ENCODE measurements around the gene TATDN3.
A peak's percentile ranks its signal among the peaks of the same experiment; 100 is the strongest.
"Not testable (repeated sequence)": the region's sequence is repeated elsewhere in the genome, so short reads cannot be mapped to it uniquely, and the experiment has no call there.

Gene TATDN3

GRCh38 chr1:212833211-212834207 lies 41.8 kb downstream of the TATDN3 start:
- DNase-seq, result not testable (repeated sequence)

DNA sequence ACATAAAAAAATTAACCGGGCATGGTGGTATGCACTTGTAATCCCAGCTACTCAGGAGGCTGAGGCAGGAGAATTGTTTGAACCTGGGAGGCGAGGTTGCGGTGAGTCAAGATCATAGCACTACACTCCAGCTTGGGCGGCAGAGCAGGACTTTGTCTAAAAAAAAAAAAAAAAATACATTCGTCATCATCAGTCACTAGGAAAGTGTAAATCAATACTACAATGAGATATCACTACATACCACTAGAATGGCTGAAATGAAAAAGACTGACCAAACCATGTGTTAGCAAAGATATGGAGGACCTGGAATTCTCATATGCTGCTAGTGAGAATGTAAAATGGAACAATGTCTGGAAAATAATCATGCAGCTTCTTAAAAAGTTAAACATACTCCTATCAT lies 46.5 kb downstream of the TATDN3 start:
- DNase-seq, result no peak

DNA sequence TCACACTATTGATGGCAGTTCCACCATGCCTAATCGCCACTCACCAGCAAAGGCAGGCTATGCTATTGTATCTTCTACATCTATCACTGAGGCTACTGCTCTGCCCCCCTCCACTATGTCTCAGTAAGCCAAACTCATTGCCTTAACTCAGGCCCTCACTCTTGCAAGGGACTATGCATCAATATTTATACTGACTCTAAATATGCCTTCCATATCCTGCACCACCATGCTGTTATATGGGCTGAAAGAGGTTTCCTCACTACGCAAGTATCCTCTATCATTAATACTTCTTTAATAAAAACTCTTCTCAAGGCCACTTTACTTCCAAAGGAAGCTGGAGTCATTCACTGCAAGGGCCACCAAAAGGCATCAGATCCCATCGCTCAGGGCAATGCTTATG lies 52.8 kb downstream of the TATDN3 start:
- DNase-seq, result not testable (repeated sequence)

DNA sequence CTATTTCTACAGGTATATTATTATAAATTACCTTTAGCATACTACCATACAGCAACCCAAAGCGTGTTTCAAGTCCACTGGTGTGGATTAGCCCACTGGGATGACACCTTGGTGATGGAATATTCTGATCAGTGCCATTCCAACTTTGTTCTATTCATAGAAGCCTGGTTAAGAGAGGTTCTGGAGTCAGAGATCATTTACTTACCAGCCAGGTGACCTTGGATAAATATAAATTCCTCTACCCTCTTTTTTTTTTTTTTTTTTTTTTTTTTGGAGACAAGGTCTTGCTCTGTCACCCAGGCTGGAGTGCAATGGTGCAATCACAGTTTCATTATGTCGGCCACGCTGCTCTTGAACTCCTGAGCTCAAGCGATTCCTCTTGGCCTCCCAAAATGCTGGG lies 55.9 kb downstream of the TATDN3 start, which contains the start of gene SPATA45:
TSS of gene SPATA45 (minus strand) at position 101 of the 400 bp plus-strand sequence. CDS start 11,500 bp downstream, outside the sequence.
- no peak for DNase-seq

DNA sequence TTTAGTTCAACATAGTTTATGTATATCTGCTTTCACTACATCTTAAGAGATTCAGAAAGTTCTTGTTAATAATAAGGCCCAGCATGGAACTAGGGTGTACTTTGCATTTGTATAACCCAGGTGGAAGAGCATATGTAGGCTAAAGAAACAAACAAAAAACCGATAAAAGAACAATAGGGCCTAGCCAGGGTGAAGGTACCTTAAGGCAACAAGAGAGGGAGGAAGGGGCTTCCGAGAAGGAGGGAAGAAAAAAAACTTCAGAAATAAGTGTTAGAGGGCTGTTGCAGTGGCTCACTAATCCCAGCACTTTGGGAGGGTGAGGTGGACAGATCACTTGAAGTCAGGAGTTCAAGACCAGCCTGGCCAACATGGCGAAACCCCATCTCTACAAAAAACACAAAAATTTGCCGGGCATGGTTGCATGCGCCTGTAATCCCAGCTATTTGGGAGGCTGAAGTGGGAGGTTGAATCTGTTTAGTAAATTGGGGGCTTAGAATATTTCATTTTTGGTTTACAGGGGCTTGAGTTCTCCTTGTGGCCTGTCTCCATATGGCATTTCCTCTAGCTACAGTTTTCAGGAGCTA lies 60.5 kb downstream of the TATDN3 start:
- DNase-seq, result no peak

DNA sequence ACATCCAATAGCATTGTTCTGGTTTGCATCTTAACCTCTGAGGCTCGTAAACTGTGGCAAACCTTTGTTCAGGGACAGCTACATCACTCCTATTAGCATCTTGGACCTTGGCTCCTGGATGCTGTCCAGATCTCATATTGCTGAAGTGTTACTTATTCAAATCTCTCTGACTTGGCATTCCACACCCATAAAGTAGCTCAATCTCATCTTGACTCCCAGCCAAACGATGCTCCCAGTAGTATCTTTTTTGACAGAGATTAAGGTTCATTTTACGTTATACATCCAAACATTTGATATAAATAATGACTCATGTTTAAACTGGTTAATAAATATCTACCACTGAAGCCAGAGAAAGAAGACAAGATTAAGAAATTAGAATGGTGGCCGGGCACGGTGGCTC lies 62.0 kb downstream of the TATDN3 start:
- no peak for DNase-seq

- no peak for DNase-seq
Observed at GRCh38 chr1:212856755-212857154, 65.1 kb downstream of the TATDN3 start.

GRCh38 chr1:212857992-212858460 lies 66.3 kb downstream of the TATDN3 start, which contains the start of gene FLVCR1:
Gene FLVCR1, plus strand, starts transcription at chr1:212858275. Its CDS starts 178 bp downstream, at chr1:212858453.
- DNase-seq, result peak; percentile 98

GRCh38 chr1:212858461-212859265 lies 67.0 kb downstream of the TATDN3 start:
- peak; percentile 77 for DNase-seq

- peak; percentile 37 for DNase-seq
Observed at GRCh38 chr1:212860713-212861581, 69.3 kb downstream of the TATDN3 start.

DNA sequence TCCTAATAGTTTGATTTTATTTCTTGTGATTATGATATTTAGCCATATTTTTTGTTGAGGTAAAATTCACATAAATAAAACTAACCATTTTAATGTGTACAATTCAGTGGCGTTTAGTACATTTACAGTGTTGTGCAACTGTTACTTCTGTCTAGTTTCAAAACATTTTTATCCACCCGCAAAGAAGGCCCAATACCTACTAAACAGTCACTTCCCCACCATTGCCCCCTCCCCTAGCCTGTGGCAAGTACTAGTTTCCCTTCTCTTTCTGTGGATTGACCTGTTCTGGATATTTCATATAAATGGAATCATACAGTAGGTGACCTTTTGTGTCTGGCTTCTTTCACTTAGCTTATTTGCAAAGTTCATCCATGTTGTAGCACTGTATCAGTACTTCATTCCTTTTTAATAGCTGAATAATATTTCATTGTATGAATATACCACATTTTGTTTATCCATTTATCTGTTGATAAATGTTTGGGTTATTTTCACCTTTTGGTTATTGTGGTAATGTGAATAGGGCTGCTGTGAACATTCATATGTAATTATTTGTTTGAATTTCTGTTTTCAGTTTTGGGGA lies 70.5 kb downstream of the TATDN3 start:
- DNase-seq, result no peak

DNA sequence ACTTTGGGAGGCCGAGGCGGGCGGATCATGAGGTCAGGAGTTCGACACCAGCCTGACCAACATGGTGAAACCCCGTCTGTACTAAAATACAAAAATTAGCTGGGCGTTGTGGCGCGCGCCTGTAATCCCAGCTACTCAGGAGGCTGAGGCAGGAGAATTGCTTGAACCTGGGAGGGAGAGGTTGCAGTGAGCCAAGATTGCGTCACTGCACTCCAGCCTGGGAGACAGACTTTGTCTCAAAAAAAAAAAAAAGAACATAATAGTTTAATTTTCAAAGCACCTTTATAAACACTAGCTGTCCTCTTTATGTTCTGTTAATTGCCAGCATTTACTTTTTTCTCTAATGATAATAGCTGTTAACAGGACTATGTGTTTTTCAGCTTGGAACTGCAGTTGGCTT lies 71.7 kb downstream of the TATDN3 start:
- DNase-seq, result not testable (repeated sequence)

DNA sequence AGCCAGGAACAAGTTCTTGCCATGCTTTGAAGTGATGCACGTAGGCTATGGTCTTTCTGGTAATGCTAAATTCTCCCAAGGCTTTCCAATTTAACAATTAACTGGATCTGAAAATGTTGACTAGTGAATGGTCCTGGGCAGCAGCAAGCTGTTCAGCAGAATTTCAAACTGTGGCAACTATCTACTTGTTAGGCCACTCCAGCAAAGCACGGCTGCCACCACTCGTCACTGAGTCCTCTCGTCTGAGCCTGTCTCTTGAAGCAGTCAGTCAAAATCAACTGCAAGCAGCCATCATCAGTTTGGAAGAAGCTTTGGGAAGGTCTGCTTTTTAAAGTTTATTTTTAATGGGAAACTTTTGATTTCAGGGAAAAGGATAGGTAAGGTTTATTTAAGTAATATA lies 72.5 kb downstream of the TATDN3 start:
- no peak for DNase-seq
